IMR-90 (cell line): ENCODE data around the gene XCR1. TPM values are rescaled to one million over a fixed set of nuclear protein-coding genes. Genes with fewer than 3 reads are reported as not detected.

Experiments used
- ATAC-seq: fragments of 200-7000 bp; cut with Tn5 transposase; 2 replicates; pipeline ENCODE4 v1.9.1; 2020; ENCODE audit warnings: low read depth, mild to moderate bottlenecking, moderate library complexity
- BruUV-seq: library from RNA; stranded (reverse); fragments of 400-500 nt; replicated peaks from 2 replicates; lab custom pipeline; 2021; lab: Mats Ljungman, UMichigan
- CTCF ChIA-PET: fragments of 300-600 bp; formaldehyde crosslinking; extraction: SDS; loops from one replicate; lab custom pipeline; 2021; ENCODE audit warnings: antibody characterized with exemption; lab: Yijun Ruan, JAX
- POLR2A ChIA-PET: fragments of 300-600 bp; sonication (Branson Sonifier 250); formaldehyde crosslinking; loops from one replicate; lab custom pipeline; 2022; ENCODE audit warnings: antibody characterized with exemption; ENCODE audit not compliant: unreplicated experiment; lab: Charles Lee
- DNase-seq: peaks from one replicate; pipeline ENCODE4 v3.0.0; 2013
- H2AFZ ChIP-seq: replicated peaks from 2 replicates; pipeline ENCODE3; 2013; ENCODE audit warnings: low read length, mild to moderate bottlenecking; ENCODE audit not compliant: poor library complexity
- H2AK5ac ChIP-seq: 2 replicates; pipeline ENCODE4 v1.6.1; 2013; ENCODE audit warnings: low read depth, low read length, inconsistent platforms
- H2AK9ac ChIP-seq: replicated peaks from 2 replicates; pipeline ENCODE3; 2013; ENCODE audit warnings: mild to moderate bottlenecking, low read depth, low read length, moderate library complexity; ENCODE audit not compliant: poor library complexity
- H2BK120ac ChIP-seq: 2 replicates; pipeline ENCODE4 v1.6.1; 2013; ENCODE audit warnings: low read depth, low read length, inconsistent platforms
- H2BK15ac ChIP-seq: 3 replicates; pipeline ENCODE4 v1.6.1; 2013; ENCODE audit warnings: low read depth, low read length, inconsistent platforms
- H2BK20ac ChIP-seq: 2 replicates; pipeline ENCODE4 v1.6.1; 2013; ENCODE audit warnings: low read depth, mild to moderate bottlenecking, inconsistent platforms, low read length, moderate library complexity
- H2BK5ac ChIP-seq: 2 replicates; pipeline ENCODE4 v1.6.1; 2013; ENCODE audit warnings: mild to moderate bottlenecking, low read depth, low read length, inconsistent platforms; ENCODE audit not compliant: poor library complexity, severe bottlenecking
- H3K14ac ChIP-seq: replicated peaks from 2 replicates; pipeline ENCODE4 v1.6.1; 2013; ENCODE audit warnings: low read depth, low read length, inconsistent platforms
- H3K18ac ChIP-seq: 2 replicates; pipeline ENCODE4 v1.6.1; 2013; ENCODE audit warnings: low read depth, low read length, control low read depth
- H3K23ac ChIP-seq: 2 replicates; pipeline ENCODE4 v1.6.1; 2013; ENCODE audit warnings: low read depth, low read length, inconsistent platforms
- H3K27ac ChIP-seq: 2 replicates; pipeline ENCODE4 v1.5.1; 2013; ENCODE audit warnings: mild to moderate bottlenecking, control low read depth, low read length; ENCODE audit not compliant: insufficient read depth
- H3K27me3 ChIP-seq: 2 replicates; pipeline ENCODE4 v1.6.1; 2013; ENCODE audit warnings: low read length; ENCODE audit not compliant: control insufficient read depth, insufficient read depth
- H3K36me3 ChIP-seq: 2 replicates; pipeline ENCODE4 v1.6.1; 2013; ENCODE audit warnings: low read length, mixed read lengths; ENCODE audit not compliant: control insufficient read depth, insufficient read depth
- H3K4ac ChIP-seq: 2 replicates; pipeline ENCODE4 v1.6.1; 2013; ENCODE audit warnings: low read depth, low read length, inconsistent platforms
- H3K4me1 ChIP-seq: 2 replicates; pipeline ENCODE4 v1.6.1; 2013; ENCODE audit warnings: low read length, mixed read lengths; ENCODE audit not compliant: control insufficient read depth, insufficient read depth
- H3K4me2 ChIP-seq: 2 replicates; pipeline ENCODE4 v1.6.1; 2013; ENCODE audit warnings: low read depth, mild to moderate bottlenecking, control low read depth, low read length, moderate library complexity
- H3K4me3 ChIP-seq: 2 replicates; pipeline ENCODE4 v1.5.1; 2013; ENCODE audit warnings: low read depth, mild to moderate bottlenecking, control low read depth, low read length, moderate library complexity; ENCODE audit not compliant: insufficient read depth
- H3K56ac ChIP-seq: 2 replicates; pipeline ENCODE4 v1.6.1; 2013; ENCODE audit warnings: low read length, inconsistent platforms; ENCODE audit not compliant: insufficient read depth; ENCODE audit errors: extremely low read depth
- H3K79me1 ChIP-seq, 2 experiments: 2 replicates each; pipeline ENCODE4 v1.6.1; 2013; ENCODE audit warnings: low read length in 2 of 2, inconsistent platforms in 1 of 2, low read depth in 1 of 2
- H3K9ac ChIP-seq: 2 replicates; pipeline ENCODE4 v1.6.1; 2013; ENCODE audit warnings: low read depth, low read length, control low read depth
- H3K9me1 ChIP-seq: 2 replicates; pipeline ENCODE4 v1.6.1; 2013; ENCODE audit warnings: low read length, inconsistent platforms; ENCODE audit not compliant: insufficient read depth
- H3K9me3 ChIP-seq: 2 replicates; pipeline ENCODE4 v1.6.1; 2013; ENCODE audit warnings: low read length; ENCODE audit not compliant: control insufficient read depth, insufficient read depth
- H4K20me1 ChIP-seq: 2 replicates; pipeline ENCODE4 v1.6.1; 2013; ENCODE audit warnings: low read length, inconsistent platforms; ENCODE audit not compliant: insufficient read depth
- H4K5ac ChIP-seq: 2 replicates; pipeline ENCODE4 v1.6.1; 2013; ENCODE audit warnings: mild to moderate bottlenecking, low read depth, low read length, control low read depth
- H4K8ac ChIP-seq, 2 experiments: 2 replicates each; pipeline ENCODE4 v1.6.1; 2013; ENCODE audit warnings: low read depth in 2 of 2, low read length in 2 of 2, control low read depth in 1 of 2, inconsistent platforms in 1 of 2
- H4K91ac ChIP-seq: 2 replicates; pipeline ENCODE4 v1.6.1; 2013; ENCODE audit warnings: low read depth, low read length, inconsistent platforms; ENCODE audit not compliant: insufficient read depth
- BHLHE40 ChIP-seq: fragments of 150-350 bp; IDR thresholded peaks from 2 replicates; pipeline ENCODE4 v1.6.1; 2016; ENCODE audit warnings: mild to moderate bottlenecking, low read depth, low read length
- RAD21 ChIP-seq: IDR thresholded peaks from 2 replicates; pipeline ENCODE4 v1.6.1; 2012; ENCODE audit warnings: low read length, improper control_type of control experiment
- WGBS, 2 experiments: methylation state at CpG; one replicate each; pipeline versions ENCODE4 v1.1.5 to v1.1.7; 2013; ENCODE audit warnings: missing lambda C conversion rate in 2 of 2; ENCODE audit not compliant: insufficient read length in 1 of 2; ENCODE audit errors: extremely low coverage in 2 of 2; 5-methylcytosine and 5-hydroxymethylcytosine counted together
- dilution Hi-C: fragments of 300-500 bp; cut with HindIII; formaldehyde crosslinking; loops from one replicate; pipeline ENCODE4 v1.14.3; 2018; ENCODE audit warnings: low sequenced_read_pairs; ENCODE audit not compliant: unreplicated experiment
- in situ Hi-C: fragments of 300-500 bp; cut with MboI; formaldehyde crosslinking; loops from 3 replicates; pipeline ENCODE4 v1.14.3; 2019; ENCODE audit warnings: low sequenced_read_pairs, inconsistent platforms, mixed read lengths
- intact Hi-C: fragments of 100-400 bp; cut with micrococcal nuclease; formaldehyde crosslinking; loops from 2 replicates; pipeline ENCODE4 v1.10.0; 2022
- polyA plus RNA-seq, 3 experiments: library from polyadenylated mRNA; depleted of rRNA; stranded (reverse); fragments of >200 nt; gene quantifications; 2 replicates each; pipeline ENCODE4 v1.2.3, GENCODE V29; 2012; ENCODE audit warnings: low replicate concordance in 1 of 3
- total RNA-seq: library from RNA; depleted of rRNA; stranded (reverse); fragments of >200 nt; gene quantifications from 2 replicates; pipeline ENCODE4 v1.2.3, GENCODE V29; 2012

Gene XCR1
- total and polyA plus RNA-seq, 2 of the 4 experiments (the other 2 are of a cell fraction): not detected

DNA sequence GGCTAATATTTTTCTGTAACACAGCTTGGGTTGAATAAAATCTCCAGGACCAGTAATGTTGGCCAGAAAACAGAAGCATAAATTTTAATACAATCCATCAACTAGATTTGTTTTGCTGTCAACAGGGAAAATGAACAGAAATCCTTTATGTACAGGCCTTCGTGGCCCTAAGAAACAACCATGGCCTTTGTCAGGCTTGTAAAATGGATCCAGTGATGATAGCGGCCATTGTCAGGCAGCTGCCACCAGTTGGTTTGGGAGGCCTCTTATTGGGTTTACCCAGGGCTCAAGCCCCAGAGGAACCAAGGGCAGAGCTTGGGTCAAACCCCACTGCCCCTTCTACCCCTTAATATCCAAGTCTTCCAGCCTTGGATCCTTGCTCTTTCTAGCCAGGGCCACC lies 26.1 kb downstream of the XCR1 start:
- no peak for TF ChIP-seq RAD21
- no peak for TF ChIP-seq BHLHE40
- Histone ChIP-seq H3K9me3 (no peaks in the 10 kb centered on the region), H3K14ac (no peak overlapping the region), H3K36me3 (no peaks in the 10 kb centered on the region), H3K9me1 (0 out of 2 replicates have a peak, but pooled peaks cover 3% of the 10 kb centered on the region), H2AK9ac (no peak overlapping the region), H2BK5ac (no peak overlapping the region), H2BK15ac (no peak overlapping the region), H2BK120ac (no peak overlapping the region), H3K4me3 (no peak overlapping the region), H4K20me1 (no peaks in the 10 kb centered on the region), H3K23ac (no peak overlapping the region), H3K4me2 (no peak overlapping the region), H4K5ac (no peak overlapping the region), H2AFZ (no peak overlapping the region), H4K91ac (no peak overlapping the region), H2BK20ac (no peak overlapping the region), H3K27me3 (peaks cover 1% of the 10 kb centered on the region), H4K8ac (no peak overlapping the region), H2AK5ac (no peak overlapping the region), H3K27ac (no peak overlapping the region), H3K4me1 (peaks cover 2% of the 10 kb centered on the region; the same call in 1 of the 2 replicates), H3K4ac (no peak overlapping the region), H3K18ac (no peak overlapping the region), H3K56ac (no peak overlapping the region), H3K79me1 (no peaks in the 10 kb centered on the region; a peak in 1 of 4 replicates), H3K9ac (no peak overlapping the region)
- in situ Hi-C loops (no loop called here), intact Hi-C loops (no loop called here), dilution Hi-C loops (no loop called here)
- WGBS, 2 experiments: no CpG with 5 or more reads among the region's 2 CpGs
- BruUV-seq: no TSS peak
- CTCF ChIA-PET: no interaction called here
- ATAC-seq (no peak), DNase-seq (no peak)
- POLR2A ChIA-PET: no interaction called here
